CD4-positive, alpha-beta T cell (primary cell): ENCODE data around the gene FREM1. TPM values are rescaled to one million over a fixed set of nuclear protein-coding genes. Genes with fewer than 3 reads are reported as not detected.

Experiments used
- ATAC-seq: fragments of 200-7000 bp; cut with Tn5 transposase; one replicate; pipeline ENCODE4 v1.10.0; 2022; ENCODE audit warnings: mild to moderate bottlenecking; ENCODE audit not compliant: poor library complexity
- CTCF ChIA-PET: fragments of 350-600 bp; sonication (Branson Sonifier 250); formaldehyde crosslinking; loops from one replicate; lab custom pipeline; 2021; ENCODE audit warnings: antibody characterized with exemption, inconsistent platforms; lab: Charles Lee
- POLR2A ChIA-PET: fragments of 350-600 bp; sonication (Branson Sonifier 250); formaldehyde crosslinking; loops from one replicate; lab custom pipeline; 2021; ENCODE audit warnings: antibody characterized with exemption, inconsistent platforms; lab: Charles Lee
- DNase-seq, 14 experiments: peaks; one replicate each; pipeline ENCODE4 v3.0.0-alpha.2; 2013 to 2020; ENCODE audit warnings: mixed read lengths in 2 of 14
- H3K27ac ChIP-seq, 2 donors: one replicate each; pipeline versions ENCODE4 v1.5.1 to v1.7.0; 2013; ENCODE audit warnings: low read length in 2 of 2, low read depth in 1 of 2, mild to moderate bottlenecking in 1 of 2
- H3K27me3 ChIP-seq, 2 experiments: 1 replicate in 1 of 2; 2 replicates in 1 of 2; pipeline versions ENCODE4 v1.6.1 to v1.7.0; 2013; ENCODE audit warnings: low read length in 2 of 2, control low read depth in 1 of 2, mild to moderate bottlenecking in 1 of 2, moderate library complexity in 1 of 2; ENCODE audit not compliant: insufficient read depth in 2 of 2, control insufficient read depth in 1 of 2
- H3K36me3 ChIP-seq: one replicate; pipeline ENCODE4 v1.6.1; 2013; ENCODE audit warnings: low read length, control low read depth; ENCODE audit not compliant: insufficient read depth
- H3K4me1 ChIP-seq: one replicate; pipeline ENCODE4 v1.6.1; 2013; ENCODE audit warnings: low read length, control low read depth; ENCODE audit not compliant: insufficient read depth
- H3K4me3 ChIP-seq: one replicate; pipeline ENCODE4 v1.5.1; 2013; ENCODE audit warnings: mild to moderate bottlenecking, low read length, moderate library complexity
- H3K9me3 ChIP-seq, 2 experiments: 1 replicate in 1 of 2; 2 replicates in 1 of 2; pipeline versions ENCODE4 v1.6.1 to v1.7.0; 2013; ENCODE audit warnings: low read length in 2 of 2, mild to moderate bottlenecking in 2 of 2, control low read depth in 1 of 2, moderate library complexity in 1 of 2; ENCODE audit not compliant: control insufficient read depth in 1 of 2, insufficient read depth in 1 of 2
- H3K27ac Mint-ChIP-seq: one replicate; pipeline ENCODE4 v1.8.0; 2020; ENCODE audit warnings: mixed read lengths
- H3K27me3 Mint-ChIP-seq: one replicate; pipeline ENCODE4 v1.8.0; 2021; ENCODE audit warnings: mixed read lengths
- H3K36me3 Mint-ChIP-seq: one replicate; pipeline ENCODE4 v1.8.0; 2021; ENCODE audit warnings: low read depth, mixed read lengths
- H3K4me1 Mint-ChIP-seq: one replicate; pipeline ENCODE4 v1.8.0; 2021; ENCODE audit warnings: low read depth, mixed read lengths
- H3K4me3 Mint-ChIP-seq: one replicate; pipeline ENCODE4 v1.8.0; 2020; ENCODE audit warnings: mild to moderate bottlenecking, mixed read lengths
- H3K9me3 Mint-ChIP-seq: one replicate; pipeline ENCODE4 v1.8.0; 2020; ENCODE audit warnings: mixed read lengths
- CTCF ChIP-seq: fragments of 200-600 bp; IDR thresholded peaks from one replicate; pipeline ENCODE4 v1.8.0; 2022; ENCODE audit warnings: antibody characterized with exemption, mild to moderate bottlenecking
- intact Hi-C, 2 experiments: fragments of 100-400 bp; cut with DNase I in 1 of 2; cut with micrococcal nuclease in 1 of 2; formaldehyde crosslinking; loops; one replicate each; pipeline versions ENCODE4 v1.15.1 to v1.9.0; 2023 to 2025; cut with DNase I, micrococcal nuclease
- total RNA-seq, 174 experiments: library from RNA in 2 of 174; stranded (reverse) in 2 of 174; gene quantifications; one replicate each; pipeline ENCODE4 v1.2.3 and lab custom pipeline; 2021 to 2026

The FREM1 gene
- total RNA-seq, 2 experiments from 2014 or later = 0.27 TPM; not detected in 1

- H3K9me3 ChIP-seq = no peaks in the 10 kb centered on the region
- H3K27me3 Mint-ChIP-seq = peaks cover 8% of the 10 kb centered on the region
- H3K36me3 ChIP-seq = no peaks in the 10 kb centered on the region
- POLR2A ChIA-PET = no interaction called here
- no peak for ATAC-seq
- no peak for DNase-seq
- no peak overlapping the region for H3K4me3 Mint-ChIP-seq
- no peak for TF ChIP-seq CTCF
- CTCF ChIA-PET = no interaction called here
- H3K36me3 Mint-ChIP-seq = no peaks in the 10 kb centered on the region
- H3K27me3 ChIP-seq = no peaks in the 10 kb centered on the region
- no peaks in the 10 kb centered on the region for H3K9me3 Mint-ChIP-seq
- H3K27ac Mint-ChIP-seq = no peak overlapping the region
- intact Hi-C loops = no loop called here
- no peaks in the 10 kb centered on the region for H3K4me1 ChIP-seq
- no peak overlapping the region for H3K4me3 ChIP-seq
- H3K4me1 Mint-ChIP-seq = no peaks in the 10 kb centered on the region
- no peak overlapping the region for H3K27ac ChIP-seq
Measured at GRCh38 chr9:14836885-14837284, 73.3 kb downstream of the FREM1 start.

GRCh38 chr9:14831661-14832060 lies 78.6 kb downstream of the FREM1 start:
- Mint-ChIP-seq H3K27ac (no peak overlapping the region), H3K36me3 (no peaks in the 10 kb centered on the region), H3K4me1 (no peaks in the 10 kb centered on the region), H3K4me3 (no peak overlapping the region), H3K27me3 (peaks cover 7% of the 10 kb centered on the region), H3K9me3 (no peaks in the 10 kb centered on the region)
- Histone ChIP-seq H3K36me3 (no peaks in the 10 kb centered on the region), H3K9me3 (no peaks in the 10 kb centered on the region), H3K4me3 (no peak overlapping the region), H3K27ac (no peak overlapping the region), H3K27me3 (no peaks in the 10 kb centered on the region), H3K4me1 (no peaks in the 10 kb centered on the region)
- intact Hi-C loops = no loop called here
- DNase-seq (no peak), ATAC-seq (no peak)
- TF ChIP-seq CTCF = no peak
- CTCF ChIA-PET = no interaction called here
- POLR2A ChIA-PET = no interaction called here

- H3K4me3 ChIP-seq = no peak overlapping the region
- no peaks in the 10 kb centered on the region for H3K9me3 ChIP-seq
- ChIA-PET POLR2A (no interaction called here), CTCF (no interaction called here)
- no peak for TF ChIP-seq CTCF
- DNase-seq (no peak), ATAC-seq (no peak)
- H3K36me3 ChIP-seq = no peaks in the 10 kb centered on the region
- H3K27ac ChIP-seq = no peak overlapping the region
- no peaks in the 10 kb centered on the region for H3K36me3 Mint-ChIP-seq
- no peaks in the 10 kb centered on the region for H3K4me1 Mint-ChIP-seq
- no peaks in the 10 kb centered on the region for H3K4me1 ChIP-seq
- intact Hi-C loops = no loop called here
- H3K27me3 ChIP-seq = no peaks in the 10 kb centered on the region
- H3K27me3 Mint-ChIP-seq = peaks cover 6% of the 10 kb centered on the region
- H3K27ac Mint-ChIP-seq = no peak overlapping the region
- no peak overlapping the region for H3K4me3 Mint-ChIP-seq
- no peaks in the 10 kb centered on the region for H3K9me3 Mint-ChIP-seq
Measured at GRCh38 chr9:14831074-14831473, 79.2 kb downstream of the FREM1 start.
